Trophoblast cell (in vitro differentiated cells and primary cell): ENCODE measurements around the gene APBA3. TPM values are rescaled to one million over a fixed set of nuclear protein-coding genes. Genes with fewer than 3 reads are reported as not detected.

ENCODE experiments used
- DNase-seq, 2 donors: peaks; one replicate each; pipeline ENCODE4 v3.0.0-alpha.2; 2016
- H2AFZ ChIP-seq: 2 replicates; pipeline ENCODE4 v1.6.1; 2013; ENCODE audit warnings: low read length, moderate library complexity, mild to moderate bottlenecking; ENCODE audit not compliant: insufficient read depth, poor library complexity
- H2AK5ac ChIP-seq: 2 replicates; pipeline ENCODE4 v1.6.1; 2013; ENCODE audit warnings: mild to moderate bottlenecking, low read length
- H2BK120ac ChIP-seq: 2 replicates; pipeline ENCODE4 v1.6.1; 2013; ENCODE audit warnings: low read length, mild to moderate bottlenecking, moderate library complexity; ENCODE audit not compliant: insufficient read depth, poor library complexity
- H2BK12ac ChIP-seq: 2 replicates; pipeline ENCODE4 v1.6.1; 2013; ENCODE audit warnings: mild to moderate bottlenecking, low read length, moderate library complexity
- H2BK5ac ChIP-seq: 2 replicates; pipeline ENCODE4 v1.6.1; 2013; ENCODE audit warnings: low read length, low read depth, moderate library complexity, mild to moderate bottlenecking; ENCODE audit not compliant: poor library complexity
- H3K14ac ChIP-seq: 2 replicates; pipeline ENCODE4 v1.6.1; 2013; ENCODE audit warnings: mild to moderate bottlenecking, low read length
- H3K18ac ChIP-seq: 2 replicates; pipeline ENCODE4 v1.6.1; 2013; ENCODE audit warnings: mild to moderate bottlenecking, low read length
- H3K23ac ChIP-seq: 2 replicates; pipeline ENCODE4 v1.6.1; 2013; ENCODE audit warnings: low read length
- H3K27ac ChIP-seq: 2 replicates; pipeline ENCODE4 v1.5.1; 2013; ENCODE audit warnings: low read depth, mild to moderate bottlenecking, inconsistent platforms, low read length, moderate library complexity
- H3K27me3 ChIP-seq: 2 replicates; pipeline ENCODE4 v1.6.1; 2013; ENCODE audit warnings: inconsistent platforms, mild to moderate bottlenecking, low read length, moderate library complexity; ENCODE audit not compliant: insufficient read depth
- H3K36me3 ChIP-seq, 2 experiments: 1 replicate in 1 of 2; 2 replicates in 1 of 2; pipeline ENCODE4 v1.6.1; 2013; ENCODE audit warnings: low read length in 2 of 2, mild to moderate bottlenecking in 2 of 2, moderate library complexity in 1 of 2; ENCODE audit not compliant: insufficient read depth in 2 of 2, control insufficient read depth in 1 of 2
- H3K4ac ChIP-seq: 2 replicates; pipeline ENCODE4 v1.6.1; 2013; ENCODE audit warnings: low read depth, mild to moderate bottlenecking, low read length, moderate library complexity
- H3K4me1 ChIP-seq, 2 experiments: 1 replicate in 1 of 2; 2 replicates in 1 of 2; pipeline ENCODE4 v1.6.1; 2013; ENCODE audit warnings: low read length in 2 of 2, mild to moderate bottlenecking in 2 of 2, moderate library complexity in 1 of 2; ENCODE audit not compliant: insufficient read depth in 2 of 2, control insufficient read depth in 1 of 2
- H3K4me2 ChIP-seq: 2 replicates; pipeline ENCODE4 v1.6.1; 2013; ENCODE audit warnings: inconsistent platforms, mild to moderate bottlenecking, low read length, moderate library complexity
- H3K4me3 ChIP-seq: 2 replicates; pipeline ENCODE4 v1.5.1; 2013; ENCODE audit warnings: mild to moderate bottlenecking, low read depth, low read length, inconsistent platforms
- H3K79me1 ChIP-seq: one replicate; pipeline ENCODE4 v1.6.1; 2013; ENCODE audit warnings: low read length
- H3K79me2 ChIP-seq: 2 replicates; pipeline ENCODE4 v1.6.1; 2013; ENCODE audit warnings: low read length, mild to moderate bottlenecking; ENCODE audit not compliant: control insufficient read depth, insufficient read depth, poor library complexity
- H3K9ac ChIP-seq: 2 replicates; pipeline ENCODE4 v1.6.1; 2013; ENCODE audit warnings: mild to moderate bottlenecking, low read length
- H3K9me3 ChIP-seq: 2 replicates; pipeline ENCODE4 v1.6.1; 2013; ENCODE audit warnings: low read depth, mild to moderate bottlenecking, control low read depth, inconsistent platforms, low read length; ENCODE audit not compliant: insufficient read depth
- H4K12ac ChIP-seq: 2 replicates; pipeline ENCODE4 v1.6.1; 2013; ENCODE audit warnings: low read depth, mild to moderate bottlenecking, low read length, moderate library complexity
- H4K8ac ChIP-seq: 2 replicates; pipeline ENCODE4 v1.6.1; 2013; ENCODE audit warnings: low read depth, mild to moderate bottlenecking, low read length, moderate library complexity
- H4K91ac ChIP-seq: one replicate; pipeline ENCODE4 v1.6.1; 2013; ENCODE audit warnings: low read depth, mild to moderate bottlenecking, low read length, moderate library complexity
- WGBS: extraction: QIAGEN DNeasy Blood & Tissue Kit; methylation state at CpG from one replicate; pipeline ENCODE4 v1.1.7; 2013; ENCODE audit warnings: missing lambda C conversion rate; ENCODE audit not compliant: insufficient read length, insufficient coverage; ENCODE audit errors: extremely low coverage; 5-methylcytosine and 5-hydroxymethylcytosine counted together
- polyA plus RNA-seq: library from polyadenylated mRNA; stranded (reverse); fragments of 200-250 nt; gene quantifications from 2 replicates; pipeline ENCODE4 v1.2.3, GENCODE V29; 2013

Gene APBA3, protein sequence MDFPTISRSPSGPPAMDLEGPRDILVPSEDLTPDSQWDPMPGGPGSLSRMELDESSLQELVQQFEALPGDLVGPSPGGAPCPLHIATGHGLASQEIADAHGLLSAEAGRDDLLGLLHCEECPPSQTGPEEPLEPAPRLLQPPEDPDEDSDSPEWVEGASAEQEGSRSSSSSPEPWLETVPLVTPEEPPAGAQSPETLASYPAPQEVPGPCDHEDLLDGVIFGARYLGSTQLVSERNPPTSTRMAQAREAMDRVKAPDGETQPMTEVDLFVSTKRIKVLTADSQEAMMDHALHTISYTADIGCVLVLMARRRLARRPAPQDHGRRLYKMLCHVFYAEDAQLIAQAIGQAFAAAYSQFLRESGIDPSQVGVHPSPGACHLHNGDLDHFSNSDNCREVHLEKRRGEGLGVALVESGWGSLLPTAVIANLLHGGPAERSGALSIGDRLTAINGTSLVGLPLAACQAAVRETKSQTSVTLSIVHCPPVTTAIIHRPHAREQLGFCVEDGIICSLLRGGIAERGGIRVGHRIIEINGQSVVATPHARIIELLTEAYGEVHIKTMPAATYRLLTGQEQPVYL
- polyA plus RNA-seq, result 26.2 and 27.1 TPM in 2 replicates

DNA sequence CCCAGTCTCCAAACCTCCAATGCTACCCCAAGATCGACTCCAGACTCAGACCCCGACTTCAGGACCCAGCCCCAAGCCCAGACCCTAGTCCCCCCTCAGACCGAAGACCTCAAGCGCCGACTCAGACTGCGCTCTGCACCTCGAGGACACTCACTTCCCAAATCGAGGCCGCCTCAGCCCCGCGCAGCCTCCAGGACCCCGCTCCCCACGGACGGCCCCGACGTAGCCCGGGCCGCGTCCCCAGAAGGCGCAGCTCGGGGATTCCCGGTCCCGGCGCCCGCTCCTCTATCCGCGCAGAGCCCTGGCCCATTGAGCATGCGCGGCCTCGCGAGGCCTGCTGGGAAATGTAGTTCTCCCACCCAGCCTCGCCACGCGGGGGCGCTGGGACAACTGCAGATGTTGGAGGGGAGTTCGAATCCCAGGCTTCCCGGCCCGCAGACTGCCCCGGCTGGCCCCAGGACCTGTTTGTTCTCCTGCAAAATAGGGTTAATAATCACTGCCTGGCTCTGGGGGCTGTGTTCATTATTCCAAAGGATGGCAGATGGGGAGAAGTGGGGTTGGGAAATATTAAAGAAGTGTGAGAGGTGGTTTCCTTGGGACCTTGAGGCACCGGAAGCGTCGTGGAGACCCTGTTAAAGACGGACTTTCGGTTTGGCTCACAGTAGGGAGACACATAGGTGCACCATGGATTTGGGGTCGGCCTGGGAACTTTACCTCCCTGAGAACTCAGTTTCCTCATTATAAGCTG, at the start of gene APBA3:
Gene APBA3, minus strand, starts transcription at position 311 of the 748 bp plus-strand sequence. CDS start 1,428 bp downstream, outside the sequence.
- no peaks in the 10 kb centered on the region for H3K9me3 ChIP-seq
- H3K27ac ChIP-seq, result peak within 1 kb of the TSS; percentile 94
- peak within 1 kb of the TSS; percentile 97 for H4K8ac ChIP-seq
- peak within 1 kb of the TSS; percentile 95 for H2AFZ ChIP-seq
- H3K14ac ChIP-seq, result peak within 1 kb of the TSS; percentile 92
- H3K4me3 ChIP-seq, result peak within 1 kb of the TSS; percentile 91
- DNase-seq, result peak; percentile 90 to 97
- H3K9ac ChIP-seq, result peak within 1 kb of the TSS; percentile 83
- H4K12ac ChIP-seq, result peak within 1 kb of the TSS; percentile 96
- peaks cover 10% of the 10 kb centered on the region for H3K79me2 ChIP-seq
- H2BK5ac ChIP-seq, result peak within 1 kb of the TSS; percentile 98
- peak within 1 kb of the TSS; percentile 94 for H4K91ac ChIP-seq
- peak within 1 kb of the TSS; percentile 91 for H2BK120ac ChIP-seq
- H2BK12ac ChIP-seq, result peak within 1 kb of the TSS; percentile 77
- H3K27me3 ChIP-seq, result no peaks in the 10 kb centered on the region
- H3K18ac ChIP-seq, result peak within 1 kb of the TSS; percentile 97
- H2AK5ac ChIP-seq, result peak within 1 kb of the TSS; percentile 67
- H3K4me2 ChIP-seq, result peak within 1 kb of the TSS; percentile 72
- no peak within 1 kb of the TSS for H3K23ac ChIP-seq
- H3K79me1 ChIP-seq, result peaks cover 7% of the 10 kb centered on the region
- peak within 1 kb of the TSS; percentile 88 for H3K4ac ChIP-seq
- peaks cover 0 to 4% of the 10 kb centered on the region in 2 experiments for H3K4me1 ChIP-seq
- no CpG with 5 or more reads among the region's 45 CpGs for WGBS
- H3K36me3 ChIP-seq, result peaks cover 25 to 29% of the 10 kb centered on the region in 2 experiments

DNA sequence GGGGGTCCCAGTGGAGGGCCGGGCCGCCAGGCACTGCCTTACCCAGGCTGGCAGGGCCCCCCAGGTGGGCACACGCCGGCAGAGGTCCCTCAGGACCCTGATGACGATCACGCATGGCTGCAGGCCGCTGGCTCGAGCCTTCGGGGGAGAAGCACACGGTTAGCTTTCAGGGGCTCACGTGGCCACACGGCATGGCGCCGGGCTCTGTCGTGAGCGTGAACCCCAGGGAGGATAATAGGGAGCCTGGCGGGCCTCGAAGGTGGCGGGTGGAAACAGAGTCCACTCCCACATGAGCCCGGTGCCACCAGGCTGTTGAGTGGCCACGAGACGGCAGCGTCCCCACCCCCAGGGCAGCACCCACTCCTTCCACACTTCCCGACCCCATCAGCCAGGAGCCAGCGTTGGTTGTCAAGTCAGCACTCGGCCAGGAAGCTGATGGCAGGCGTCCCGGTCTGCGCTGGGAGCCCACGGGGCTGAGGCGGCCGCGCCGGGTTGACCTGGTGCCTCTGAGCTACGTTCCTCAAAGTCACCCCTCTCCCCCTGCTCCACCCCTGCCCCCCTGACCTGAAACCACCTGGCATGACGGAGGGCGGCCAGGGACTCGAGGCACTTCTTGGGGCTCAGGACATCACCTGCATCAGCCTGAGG, 49.3 kb upstream of the APBA3 start:
- peaks cover 6% of the 10 kb centered on the region for H3K9me3 ChIP-seq
- WGBS, result no CpG with 5 or more reads among the region's 38 CpGs

DNA sequence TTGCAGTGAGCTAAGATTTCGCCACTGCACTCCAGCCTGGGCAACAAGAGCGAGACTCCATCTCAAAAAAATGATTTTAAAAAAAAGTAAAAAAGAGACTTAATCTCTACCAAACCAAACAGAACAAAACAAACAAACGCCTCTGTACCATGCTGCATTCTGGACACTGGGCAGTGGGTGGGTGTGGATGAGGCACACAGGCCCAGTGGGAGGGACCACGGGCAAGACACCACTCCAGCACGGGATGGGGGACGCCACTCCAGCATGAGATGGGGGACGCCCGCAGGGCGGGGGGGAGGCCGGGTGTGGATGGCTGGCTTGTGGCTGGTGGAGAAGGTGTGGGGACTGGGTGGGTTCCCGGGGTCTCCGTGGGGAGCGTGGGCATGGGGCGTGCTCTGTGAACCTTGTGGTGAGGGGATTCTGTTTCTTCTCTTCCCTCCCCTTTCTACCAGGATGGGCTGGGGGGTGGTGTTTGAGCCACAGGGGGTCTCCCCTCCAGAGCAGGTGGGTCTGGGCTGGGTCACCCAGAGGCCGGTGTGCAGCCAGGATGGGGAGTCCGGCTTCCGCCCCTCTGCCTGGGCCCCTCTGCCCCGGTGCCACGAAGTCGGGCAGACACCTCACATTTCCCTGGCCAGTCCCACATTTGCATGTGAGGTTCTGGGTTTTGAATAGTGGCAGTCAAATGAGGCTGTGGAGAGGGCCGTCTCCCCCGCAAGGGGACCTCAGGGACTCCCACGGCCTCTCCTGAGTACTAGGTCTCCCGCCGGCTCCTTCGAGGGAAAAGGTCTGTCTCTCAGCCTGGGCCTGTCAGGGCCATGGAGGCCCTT, 48.6 kb upstream of the APBA3 start:
- no peak overlapping the region for H2AK5ac ChIP-seq
- no peaks in the 10 kb centered on the region for H3K79me2 ChIP-seq
- no peak overlapping the region for H3K27ac ChIP-seq
- H2BK120ac ChIP-seq, result no peak overlapping the region
- no peak overlapping the region for H3K4ac ChIP-seq
- H3K9ac ChIP-seq, result no peak overlapping the region
- no peaks in the 10 kb centered on the region for H3K36me3 ChIP-seq
- no peak overlapping the region for H3K18ac ChIP-seq
- H2BK12ac ChIP-seq, result no peak overlapping the region
- no peak for DNase-seq
- H3K27me3 ChIP-seq, result no peaks in the 10 kb centered on the region
- H3K9me3 ChIP-seq, result peaks cover 6% of the 10 kb centered on the region
- H2AFZ ChIP-seq, result no peak overlapping the region
- H2BK5ac ChIP-seq, result no peak overlapping the region
- no peak overlapping the region for H3K4me3 ChIP-seq
- H3K4me2 ChIP-seq, result no peak overlapping the region
- H3K79me1 ChIP-seq, result no peaks in the 10 kb centered on the region
- WGBS, result no CpG with 5 or more reads among the region's 26 CpGs
- H4K91ac ChIP-seq, result no peak overlapping the region
- no peak overlapping the region for H4K8ac ChIP-seq
- no peak overlapping the region for H3K14ac ChIP-seq
- H3K23ac ChIP-seq, result no peak overlapping the region
- H3K4me1 ChIP-seq, result no peaks in the 10 kb centered on the region
- no peak overlapping the region for H4K12ac ChIP-seq

More for the DNA sequence above, 49.3 kb upstream of the APBA3 start:
- no peak overlapping the region for H2BK12ac ChIP-seq
- DNase-seq, result no peak
- no peak overlapping the region for H3K4ac ChIP-seq
- no peaks in the 10 kb centered on the region for H3K4me1 ChIP-seq
- H2BK120ac ChIP-seq, result no peak overlapping the region
- no peak overlapping the region for H3K4me2 ChIP-seq
- no peak overlapping the region for H3K14ac ChIP-seq
- no peaks in the 10 kb centered on the region for H3K36me3 ChIP-seq
- H2AK5ac ChIP-seq, result no peak overlapping the region
- no peak overlapping the region for H4K8ac ChIP-seq
- H4K12ac ChIP-seq, result no peak overlapping the region
- no peak overlapping the region for H2BK5ac ChIP-seq
- H2AFZ ChIP-seq, result no peak overlapping the region
- H3K23ac ChIP-seq, result no peak overlapping the region
- H3K18ac ChIP-seq, result no peak overlapping the region
- H3K79me2 ChIP-seq, result no peaks in the 10 kb centered on the region
- H3K27me3 ChIP-seq, result no peaks in the 10 kb centered on the region
- no peak overlapping the region for H3K9ac ChIP-seq
- H4K91ac ChIP-seq, result no peak overlapping the region
- H3K4me3 ChIP-seq, result no peak overlapping the region
- no peak overlapping the region for H3K27ac ChIP-seq
- H3K79me1 ChIP-seq, result no peaks in the 10 kb centered on the region
